Osteoblast (primary cell): Measurements from ENCODE around the gene CUL3. TPM values are rescaled to one million over a fixed set of nuclear protein-coding genes. Genes with fewer than 3 reads are reported as not detected.

Experiments used
- DNase-seq: peaks from one replicate; pipeline ENCODE4 v3.0.0; 2011; ENCODE audit warnings: low spot score, mixed read lengths; ENCODE audit not compliant: insufficient read length; ENCODE audit errors: missing footprints
- H2AFZ ChIP-seq: 2 replicates; pipeline ENCODE4 v1.6.0; 2011; ENCODE audit warnings: mild to moderate bottlenecking, low read length
- H3K27ac ChIP-seq: 2 replicates; pipeline ENCODE4 v1.5.1; 2011; ENCODE audit warnings: mild to moderate bottlenecking, low read depth, low read length, moderate library complexity
- H3K27me3 ChIP-seq: 2 replicates; pipeline ENCODE4 v1.6.0; 2012; ENCODE audit warnings: mild to moderate bottlenecking, control low read depth, inconsistent platforms, low read length, moderate library complexity; ENCODE audit not compliant: insufficient read depth
- H3K36me3 ChIP-seq: 2 replicates; pipeline ENCODE4 v1.5.1; 2011; ENCODE audit warnings: mild to moderate bottlenecking, low read length, control low read depth, moderate library complexity; ENCODE audit not compliant: insufficient read depth
- H3K4me1 ChIP-seq: 2 replicates; pipeline ENCODE4 v1.5.1; 2011; ENCODE audit warnings: mild to moderate bottlenecking, low read length, control low read depth, moderate library complexity; ENCODE audit not compliant: insufficient read depth
- H3K4me2 ChIP-seq: 2 replicates; pipeline ENCODE4 v1.6.0; 2011; ENCODE audit warnings: mild to moderate bottlenecking, low read length; ENCODE audit not compliant: insufficient read depth
- H3K4me3 ChIP-seq: fragments of 200-600 bp; sonication (generic); 3 replicates; pipeline ENCODE4 v1.5.1; 2012; ENCODE audit warnings: mild to moderate bottlenecking, low read length, inconsistent platforms; ENCODE audit not compliant: insufficient read depth
- H3K79me2 ChIP-seq: 2 replicates; pipeline ENCODE4 v1.6.0; 2012; ENCODE audit warnings: mild to moderate bottlenecking, low read length, control low read depth, inconsistent platforms; ENCODE audit not compliant: insufficient read depth
- H3K9me3 ChIP-seq: 2 replicates; pipeline ENCODE4 v1.5.1; 2011; ENCODE audit warnings: low read depth, low read length, control low read depth
- H4K20me1 ChIP-seq: 2 replicates; pipeline ENCODE4 v1.6.0; 2012; ENCODE audit warnings: mild to moderate bottlenecking, low read length, control low read depth; ENCODE audit not compliant: insufficient read depth
- total RNA-seq: library from RNA; depleted of rRNA; stranded (reverse); fragments of >200 nt; gene quantifications from 2 replicates; pipeline ENCODE4 v1.2.3, GENCODE V29; 2012
- TF ChIP-seq, protein P1 (sequence below): IDR thresholded peaks from 2 replicates; pipeline ENCODE4 v1.5.1; 2011; ENCODE audit warnings: mild to moderate bottlenecking, low read depth, low read length, moderate library complexity; ENCODE audit errors: extremely low read depth

CUL3 gene
- total RNA-seq, 1 donor = 64.4 TPM

- no peaks in the 10 kb centered on the region for H3K79me2 ChIP-seq
- no peaks in the 10 kb centered on the region for H4K20me1 ChIP-seq
- H3K4me2 ChIP-seq = no peak overlapping the region
- no peak for DNase-seq
- H3K4me3 ChIP-seq = no peak overlapping the region
- H3K9me3 ChIP-seq = no peaks in the 10 kb centered on the region
- no peaks in the 10 kb centered on the region for H3K4me1 ChIP-seq
- no peak overlapping the region for H2AFZ ChIP-seq
- H3K36me3 ChIP-seq = no peaks in the 10 kb centered on the region
- H3K27ac ChIP-seq = no peak overlapping the region
- peaks cover 3% of the 10 kb centered on the region for H3K27me3 ChIP-seq
- TF ChIP-seq, protein P1, sequence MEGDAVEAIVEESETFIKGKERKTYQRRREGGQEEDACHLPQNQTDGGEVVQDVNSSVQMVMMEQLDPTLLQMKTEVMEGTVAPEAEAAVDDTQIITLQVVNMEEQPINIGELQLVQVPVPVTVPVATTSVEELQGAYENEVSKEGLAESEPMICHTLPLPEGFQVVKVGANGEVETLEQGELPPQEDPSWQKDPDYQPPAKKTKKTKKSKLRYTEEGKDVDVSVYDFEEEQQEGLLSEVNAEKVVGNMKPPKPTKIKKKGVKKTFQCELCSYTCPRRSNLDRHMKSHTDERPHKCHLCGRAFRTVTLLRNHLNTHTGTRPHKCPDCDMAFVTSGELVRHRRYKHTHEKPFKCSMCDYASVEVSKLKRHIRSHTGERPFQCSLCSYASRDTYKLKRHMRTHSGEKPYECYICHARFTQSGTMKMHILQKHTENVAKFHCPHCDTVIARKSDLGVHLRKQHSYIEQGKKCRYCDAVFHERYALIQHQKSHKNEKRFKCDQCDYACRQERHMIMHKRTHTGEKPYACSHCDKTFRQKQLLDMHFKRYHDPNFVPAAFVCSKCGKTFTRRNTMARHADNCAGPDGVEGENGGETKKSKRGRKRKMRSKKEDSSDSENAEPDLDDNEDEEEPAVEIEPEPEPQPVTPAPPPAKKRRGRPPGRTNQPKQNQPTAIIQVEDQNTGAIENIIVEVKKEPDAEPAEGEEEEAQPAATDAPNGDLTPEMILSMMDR = no peak
Observed at GRCh38 chr2:224626735-224627134, 41.6 kb upstream of the CUL3 start.

GRCh38 chr2:224613543-224614286 lies 28.6 kb upstream of the CUL3 start:
- no peak for DNase-seq
- H3K4me1 ChIP-seq = no peaks in the 10 kb centered on the region

GRCh38 chr2:224612578-224612977 lies 27.4 kb upstream of the CUL3 start:
- Histone ChIP-seq H3K4me3 (no peak overlapping the region), H3K4me1 (no peaks in the 10 kb centered on the region), H3K4me2 (no peak overlapping the region), H4K20me1 (no peaks in the 10 kb centered on the region), H3K27me3 (no peaks in the 10 kb centered on the region), H3K27ac (no peak overlapping the region), H3K79me2 (no peaks in the 10 kb centered on the region), H3K9me3 (no peaks in the 10 kb centered on the region), H2AFZ (no peak overlapping the region), H3K36me3 (no peaks in the 10 kb centered on the region)
- TF ChIP-seq, protein P1 = no peak
- no peak for DNase-seq

More at GRCh38 chr2:224613543-224614286, 28.6 kb upstream of the CUL3 start:
- Histone ChIP-seq H2AFZ (no peak overlapping the region), H4K20me1 (no peaks in the 10 kb centered on the region), H3K27me3 (no peaks in the 10 kb centered on the region), H3K9me3 (no peaks in the 10 kb centered on the region), H3K79me2 (no peaks in the 10 kb centered on the region), H3K4me3 (no peak overlapping the region), H3K4me2 (no peak overlapping the region), H3K36me3 (no peaks in the 10 kb centered on the region), H3K27ac (no peak overlapping the region)
- TF ChIP-seq, protein P1 = no peak

- Histone ChIP-seq H3K4me2 (no peak overlapping the region), H2AFZ (no peak overlapping the region), H4K20me1 (no peaks in the 10 kb centered on the region), H3K4me1 (no peaks in the 10 kb centered on the region), H3K9me3 (no peaks in the 10 kb centered on the region), H3K36me3 (no peaks in the 10 kb centered on the region), H3K4me3 (no peak overlapping the region), H3K27me3 (no peaks in the 10 kb centered on the region), H3K79me2 (no peaks in the 10 kb centered on the region), H3K27ac (no peak overlapping the region)
- TF ChIP-seq, protein P1 = no peak
- DNase-seq = no peak
Observed at GRCh38 chr2:224611938-224612337, 26.8 kb upstream of the CUL3 start.
